AG09309 (cell line): Measurements from ENCODE around the gene MAP7D1.

Experiments used
- DNase-seq: peaks from one replicate; pipeline ENCODE4 v3.0.0-alpha.2; 2010; ENCODE audit warnings: low read depth
- H3K4me3 ChIP-seq: 2 replicates; pipeline ENCODE4 v1.5.1; 2011; ENCODE audit warnings: mild to moderate bottlenecking, low read depth, low read length, moderate library complexity; ENCODE audit not compliant: control insufficient read depth
- TF ChIP-seq, protein P1 (sequence below): IDR thresholded peaks from 2 replicates; pipeline ENCODE4 v1.5.1; 2011; ENCODE audit warnings: mild to moderate bottlenecking, low read depth, low read length, inconsistent platforms; ENCODE audit not compliant: insufficient read depth, control insufficient read depth; ENCODE audit errors: missing control alignments

MAP7D1 gene

DNA sequence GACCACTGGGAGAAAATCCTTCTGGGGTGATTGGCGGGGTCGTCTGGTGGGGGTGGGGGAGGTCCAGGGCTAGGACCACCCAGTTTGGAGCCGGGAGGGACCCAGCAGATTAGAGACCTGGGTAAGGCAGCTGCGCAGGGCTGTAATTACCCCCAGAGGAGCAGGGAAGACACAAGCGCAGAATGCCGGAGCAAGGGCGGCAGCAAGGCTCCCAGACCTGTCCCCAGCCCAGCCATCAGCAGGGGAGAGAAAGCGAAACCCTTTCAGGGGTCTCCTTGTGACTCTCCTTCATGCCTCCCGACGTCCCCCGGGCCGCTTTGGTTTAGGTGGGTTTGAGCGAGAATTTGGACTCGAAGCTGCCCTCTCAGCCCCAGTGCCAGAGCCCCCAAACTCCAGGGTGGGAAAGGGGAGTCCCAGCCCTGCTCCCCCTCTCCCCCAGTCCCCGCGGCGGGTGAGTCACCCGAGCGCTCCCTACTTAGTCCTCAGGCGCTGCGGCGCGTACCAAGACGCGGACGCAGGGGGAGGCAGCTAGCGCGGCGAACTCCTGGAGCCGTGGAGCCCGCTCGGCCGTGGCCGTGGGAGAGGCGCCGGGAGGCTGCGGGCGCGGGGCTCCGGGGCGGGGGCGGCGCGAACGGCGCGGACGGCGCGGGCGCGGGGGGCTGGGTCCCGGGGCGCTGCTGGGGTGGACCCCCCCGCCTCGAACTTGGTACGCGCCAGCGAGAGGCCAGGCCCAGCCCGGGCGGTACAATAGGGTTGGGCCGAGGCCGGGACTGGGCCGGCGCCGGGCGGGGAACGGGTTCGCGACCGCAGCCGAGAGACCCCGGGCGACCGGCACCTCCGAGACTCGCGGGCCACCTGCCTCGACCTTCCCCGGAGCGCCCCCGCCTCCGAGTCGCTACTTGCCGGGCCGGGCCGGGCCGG is at the start of gene MAP7D1:
MAP7D1 (plus strand) TSS at position 753 of the 921 bp plus-strand sequence. CDS start 258 bp downstream, outside the sequence.
- TF ChIP-seq, protein P1, sequence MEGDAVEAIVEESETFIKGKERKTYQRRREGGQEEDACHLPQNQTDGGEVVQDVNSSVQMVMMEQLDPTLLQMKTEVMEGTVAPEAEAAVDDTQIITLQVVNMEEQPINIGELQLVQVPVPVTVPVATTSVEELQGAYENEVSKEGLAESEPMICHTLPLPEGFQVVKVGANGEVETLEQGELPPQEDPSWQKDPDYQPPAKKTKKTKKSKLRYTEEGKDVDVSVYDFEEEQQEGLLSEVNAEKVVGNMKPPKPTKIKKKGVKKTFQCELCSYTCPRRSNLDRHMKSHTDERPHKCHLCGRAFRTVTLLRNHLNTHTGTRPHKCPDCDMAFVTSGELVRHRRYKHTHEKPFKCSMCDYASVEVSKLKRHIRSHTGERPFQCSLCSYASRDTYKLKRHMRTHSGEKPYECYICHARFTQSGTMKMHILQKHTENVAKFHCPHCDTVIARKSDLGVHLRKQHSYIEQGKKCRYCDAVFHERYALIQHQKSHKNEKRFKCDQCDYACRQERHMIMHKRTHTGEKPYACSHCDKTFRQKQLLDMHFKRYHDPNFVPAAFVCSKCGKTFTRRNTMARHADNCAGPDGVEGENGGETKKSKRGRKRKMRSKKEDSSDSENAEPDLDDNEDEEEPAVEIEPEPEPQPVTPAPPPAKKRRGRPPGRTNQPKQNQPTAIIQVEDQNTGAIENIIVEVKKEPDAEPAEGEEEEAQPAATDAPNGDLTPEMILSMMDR, result no peak
- DNase-seq, result no peak

DNA sequence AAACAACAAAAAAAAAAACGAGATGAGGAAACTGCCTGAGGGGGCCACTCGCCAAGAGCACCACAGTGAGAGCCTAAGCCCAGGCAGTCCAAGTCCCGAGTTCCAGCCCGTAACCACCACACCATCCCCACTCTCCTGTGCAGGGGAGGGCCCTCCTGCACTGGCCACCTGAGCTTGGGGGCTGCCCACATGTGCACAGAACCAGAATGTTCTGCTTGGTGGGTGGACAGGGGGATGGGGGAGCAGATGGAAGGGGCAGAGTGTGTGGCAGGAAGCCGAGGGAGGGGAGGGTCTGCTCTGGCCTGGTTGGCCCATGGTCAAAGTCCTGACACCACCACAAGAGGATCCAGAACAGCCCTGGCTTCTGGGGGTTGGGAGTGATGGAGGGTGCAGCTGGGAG is 49.7 kb upstream of the MAP7D1 start:
- no peak overlapping the region for H3K4me3 ChIP-seq
- DNase-seq, result no peak
- TF ChIP-seq, protein P1, result no peak

More for the DNA sequence above, at the start of gene MAP7D1:
- peak within 1 kb of the TSS; percentile 99 for H3K4me3 ChIP-seq

DNA sequence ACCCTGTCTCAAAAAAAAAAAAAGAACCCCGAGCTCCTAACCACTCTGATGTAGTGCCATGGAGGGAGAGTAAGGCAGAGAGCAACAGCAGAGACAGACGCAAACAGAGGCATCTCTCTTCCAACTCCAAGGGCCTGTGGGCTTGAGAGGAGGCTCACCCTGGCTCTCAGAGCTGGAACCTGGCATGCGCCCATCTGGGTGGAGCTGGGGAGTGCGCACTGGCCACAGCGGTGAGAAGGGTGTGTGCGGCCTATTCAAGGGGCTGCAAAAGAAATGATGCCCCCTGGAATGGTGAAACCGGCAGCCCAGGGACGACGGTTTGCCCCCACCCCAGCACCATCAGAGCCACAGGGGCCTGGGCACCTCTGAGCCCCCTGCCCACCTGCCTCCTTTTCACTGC is 48.6 kb upstream of the MAP7D1 start:
- DNase-seq, result no peak
- H3K4me3 ChIP-seq, result no peak overlapping the region
- TF ChIP-seq, protein P1, result no peak

DNA sequence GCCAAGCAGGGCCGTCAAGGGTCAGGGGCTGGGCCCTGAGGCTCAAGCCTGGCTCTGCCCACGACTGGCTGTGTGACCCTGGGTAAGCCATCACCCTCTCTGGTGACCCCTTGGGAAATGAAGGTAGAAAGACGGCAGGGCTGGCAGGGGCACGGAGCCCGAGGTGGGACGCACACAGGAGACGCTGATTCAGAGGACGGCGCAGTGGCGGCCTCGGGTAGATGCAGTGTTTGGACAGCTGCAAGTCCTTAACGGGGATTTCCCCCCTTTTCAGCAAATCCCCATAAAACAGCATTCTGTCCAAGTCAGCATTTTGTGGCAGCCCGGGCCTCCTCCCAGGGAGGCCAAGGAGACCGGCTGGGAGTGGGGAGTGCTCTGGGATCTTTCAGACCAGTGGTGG is 47.6 kb upstream of the MAP7D1 start:
- peak; percentile 80 for DNase-seq
- H3K4me3 ChIP-seq, result no peak overlapping the region

DNA sequence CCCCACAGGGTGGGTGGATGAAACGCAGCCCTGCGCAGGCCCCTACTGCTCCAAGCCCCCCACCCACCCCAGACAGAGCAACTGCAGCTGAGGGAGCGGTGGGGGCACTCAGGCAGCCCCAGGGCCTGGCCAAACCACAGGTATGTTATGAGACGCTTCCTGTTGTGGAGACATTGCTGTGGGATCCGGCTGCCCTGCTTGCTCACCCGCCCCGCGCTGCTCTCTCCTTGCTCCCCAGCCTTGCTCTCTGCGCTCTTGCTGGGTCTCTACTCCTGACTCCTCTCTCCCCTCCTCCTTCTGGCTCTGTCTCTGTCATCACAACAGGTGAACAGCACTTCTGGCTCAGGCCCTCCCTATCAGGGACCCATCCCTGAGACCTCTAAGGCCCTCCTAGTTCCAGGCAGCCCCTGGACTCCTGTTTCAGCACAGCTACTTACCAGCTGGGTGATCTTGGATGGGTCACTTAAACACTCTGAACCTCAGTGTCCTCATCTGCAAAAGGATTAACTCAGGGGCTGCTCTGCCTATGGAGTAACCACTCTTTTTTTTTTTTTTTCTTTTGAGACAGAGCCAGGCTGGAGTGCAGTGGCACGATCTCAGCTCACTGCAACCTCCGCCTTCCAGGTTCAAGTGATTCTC is 46.8 kb upstream of the MAP7D1 start:
- no peak overlapping the region for H3K4me3 ChIP-seq
- DNase-seq, result peak; percentile 69
- TF ChIP-seq, protein P1, result no peak

More for the DNA sequence above, 47.6 kb upstream of the MAP7D1 start:
- TF ChIP-seq, protein P1, result no peak

DNA sequence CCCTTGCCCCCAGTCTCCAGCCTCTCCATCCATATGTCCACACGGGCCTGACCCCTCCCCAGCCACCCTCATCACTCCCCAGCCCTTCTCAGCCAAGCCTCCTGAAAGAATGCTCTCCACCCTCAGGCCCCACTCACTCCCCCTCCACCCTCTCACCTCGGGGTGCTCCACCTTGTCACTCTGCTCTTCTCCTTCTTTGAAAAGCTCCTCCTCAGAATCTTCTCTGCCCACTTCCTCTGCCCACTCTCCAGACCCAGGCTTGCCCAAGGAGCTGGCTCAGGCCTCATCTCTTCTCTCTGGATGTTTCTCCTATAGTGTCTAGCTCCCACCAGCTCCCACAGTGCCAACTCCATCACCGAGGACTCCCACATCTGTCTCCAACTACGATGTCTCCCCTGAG is 44.8 kb upstream of the MAP7D1 start:
- no peak overlapping the region for H3K4me3 ChIP-seq
- TF ChIP-seq, protein P1, result no peak
- no peak for DNase-seq
